ENCODE measurements around the gene NBAS.

DNA sequence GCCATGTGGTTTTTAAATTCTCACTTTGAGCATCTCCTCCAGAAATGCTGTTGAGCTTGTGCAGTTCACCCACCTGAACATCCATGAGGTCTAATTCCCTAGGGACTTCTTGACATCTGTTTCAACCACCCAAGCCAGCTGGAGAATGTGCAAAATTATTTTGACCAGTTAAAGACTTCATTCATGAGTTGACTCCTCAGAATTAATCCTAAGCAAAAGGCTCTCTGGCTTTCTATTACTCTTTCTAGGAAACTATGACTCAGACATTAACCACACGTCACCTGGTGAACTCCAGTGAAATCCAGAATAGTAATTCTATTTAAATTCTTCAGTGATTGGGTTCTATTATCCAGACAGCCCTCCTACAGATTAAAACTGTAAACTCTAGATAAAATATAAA is 247.5 kb downstream of the NBAS start:
- TF ChIP-seq, protein P1, sequence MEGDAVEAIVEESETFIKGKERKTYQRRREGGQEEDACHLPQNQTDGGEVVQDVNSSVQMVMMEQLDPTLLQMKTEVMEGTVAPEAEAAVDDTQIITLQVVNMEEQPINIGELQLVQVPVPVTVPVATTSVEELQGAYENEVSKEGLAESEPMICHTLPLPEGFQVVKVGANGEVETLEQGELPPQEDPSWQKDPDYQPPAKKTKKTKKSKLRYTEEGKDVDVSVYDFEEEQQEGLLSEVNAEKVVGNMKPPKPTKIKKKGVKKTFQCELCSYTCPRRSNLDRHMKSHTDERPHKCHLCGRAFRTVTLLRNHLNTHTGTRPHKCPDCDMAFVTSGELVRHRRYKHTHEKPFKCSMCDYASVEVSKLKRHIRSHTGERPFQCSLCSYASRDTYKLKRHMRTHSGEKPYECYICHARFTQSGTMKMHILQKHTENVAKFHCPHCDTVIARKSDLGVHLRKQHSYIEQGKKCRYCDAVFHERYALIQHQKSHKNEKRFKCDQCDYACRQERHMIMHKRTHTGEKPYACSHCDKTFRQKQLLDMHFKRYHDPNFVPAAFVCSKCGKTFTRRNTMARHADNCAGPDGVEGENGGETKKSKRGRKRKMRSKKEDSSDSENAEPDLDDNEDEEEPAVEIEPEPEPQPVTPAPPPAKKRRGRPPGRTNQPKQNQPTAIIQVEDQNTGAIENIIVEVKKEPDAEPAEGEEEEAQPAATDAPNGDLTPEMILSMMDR (conservative IDR thresholded peaks at IDR 0.05; ENCODE audit: low read length) = no peak
- no peak for TF ChIP-seq EZH2phosphoT487 (IDR thresholded peaks at IDR 0.05; ENCODE audit: borderline replicate concordance, low read depth, low read length)

Data from OCI-LY7 (cell line).